HG02763 (cell line): ENCODE measurements around the gene NIT2.

Experiments
- ATAC-seq: cut with Tn5 transposase; IDR thresholded peaks from one replicate; pipeline ENCODE4 v1.9.1; 2021; ENCODE audit warnings: mild to moderate bottlenecking, moderate library complexity; ENCODE audit not compliant: unreplicated experiment

The NIT2 gene

GRCh38 chr3:100395679-100396431, 61.3 kb downstream of the NIT2 start:
- ATAC-seq: no peak

- ATAC-seq: no peak
Observed at GRCh38 chr3:100396967-100397366, 62.4 kb downstream of the NIT2 start.

- ATAC-seq: no peak
Observed at GRCh38 chr3:100399341-100400071, 64.9 kb downstream of the NIT2 start.

- ATAC-seq: peak; percentile 2
Observed at GRCh38 chr3:100400419-100400779, 65.8 kb downstream of the NIT2 start.

DNA sequence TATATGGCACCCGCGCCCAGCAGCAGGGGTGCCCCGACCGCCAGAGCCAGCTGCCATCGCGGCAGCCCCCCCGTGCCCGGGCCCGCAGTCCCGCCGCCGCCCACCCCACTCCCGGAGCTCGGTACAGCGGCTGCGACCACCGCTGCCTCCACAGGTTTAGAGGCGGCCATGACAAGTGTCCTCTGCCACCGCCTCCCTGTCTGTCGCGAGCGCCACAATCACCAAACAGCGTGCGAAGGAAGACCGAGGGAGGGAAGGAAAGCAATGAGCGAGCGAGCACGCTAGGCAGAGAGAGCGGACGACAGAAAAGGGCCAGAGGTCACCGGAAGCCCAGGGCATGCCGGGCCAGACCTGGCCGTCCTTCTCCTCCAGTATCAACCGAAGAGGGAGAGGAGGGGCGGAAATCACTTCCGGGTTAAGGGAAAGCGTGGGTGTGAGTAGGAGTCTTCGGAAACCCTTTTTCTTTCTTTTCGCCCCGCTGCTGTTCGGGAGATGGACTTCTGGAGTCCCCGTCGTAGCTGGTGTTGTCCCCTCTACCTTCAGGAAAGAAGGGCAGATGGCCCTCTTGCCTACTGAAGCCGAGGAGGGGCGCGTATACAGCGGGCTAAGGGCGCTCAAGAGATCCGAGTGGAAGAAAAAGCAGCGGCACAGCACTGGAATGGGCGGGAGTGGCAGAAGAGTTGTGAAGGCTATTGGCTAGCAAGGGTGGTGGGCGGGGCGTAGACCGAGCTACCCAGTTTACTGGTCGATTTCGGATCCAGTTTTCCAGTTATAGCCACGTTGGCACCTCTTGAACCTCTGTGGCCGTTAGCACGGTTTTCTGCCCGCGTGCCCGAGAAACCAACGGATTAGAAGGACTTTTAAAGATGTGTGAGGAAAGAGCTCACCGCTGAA, 66.5 kb downstream of the NIT2 start, which contains the start of the genes LNP1 and TOMM70:
TSS of gene LNP1 (plus strand) at position 760 of the 894 bp plus-strand sequence. CDS start 28,191 bp downstream, outside the sequence.
TSS of gene TOMM70 (minus strand) at position 310 of the 894 bp plus-strand sequence. CDS start at position 170, 140 bp downstream.
- ATAC-seq: peak; percentile 93

DNA sequence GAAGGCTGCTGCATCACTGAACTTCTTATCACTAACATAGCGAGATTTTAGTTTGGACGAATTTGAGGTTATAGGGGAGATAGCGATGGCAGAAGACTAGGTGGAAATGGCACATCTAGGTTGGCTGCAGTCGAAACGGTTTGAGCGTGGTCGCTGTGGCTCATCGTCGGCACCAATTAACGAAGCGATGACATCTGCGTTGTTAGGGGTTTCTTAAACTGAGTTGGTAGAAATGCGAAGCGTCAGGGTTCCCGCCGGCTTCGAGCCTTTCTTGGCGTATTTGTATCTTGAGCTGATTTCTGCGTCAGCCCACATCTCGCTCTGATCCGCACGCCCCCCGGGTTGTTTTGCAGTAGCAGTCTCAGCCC, 67.1 kb downstream of the NIT2 start:
- ATAC-seq: peak; percentile 8

- ATAC-seq: no peak
Observed at GRCh38 chr3:100402256-100402655, 67.7 kb downstream of the NIT2 start.

DNA sequence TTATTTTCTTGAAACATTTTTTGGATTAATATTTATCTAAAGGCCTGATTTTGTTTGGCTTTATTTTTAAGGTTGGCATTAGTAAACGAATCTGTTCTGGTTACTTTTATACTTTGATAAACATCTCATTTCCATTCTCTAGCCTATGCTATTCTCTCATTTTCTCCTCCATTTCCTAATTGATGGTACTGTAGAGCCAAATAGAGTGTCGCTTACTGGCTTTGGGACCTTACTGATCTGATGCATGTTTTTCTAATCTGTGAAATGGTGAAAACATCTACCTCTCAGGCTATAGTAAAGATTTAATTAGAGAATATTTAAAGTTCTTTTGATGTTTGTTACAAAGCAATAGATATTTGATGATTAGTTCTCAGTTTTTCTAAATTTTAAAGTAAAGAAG, 68.3 kb downstream of the NIT2 start:
- no peak for ATAC-seq

DNA sequence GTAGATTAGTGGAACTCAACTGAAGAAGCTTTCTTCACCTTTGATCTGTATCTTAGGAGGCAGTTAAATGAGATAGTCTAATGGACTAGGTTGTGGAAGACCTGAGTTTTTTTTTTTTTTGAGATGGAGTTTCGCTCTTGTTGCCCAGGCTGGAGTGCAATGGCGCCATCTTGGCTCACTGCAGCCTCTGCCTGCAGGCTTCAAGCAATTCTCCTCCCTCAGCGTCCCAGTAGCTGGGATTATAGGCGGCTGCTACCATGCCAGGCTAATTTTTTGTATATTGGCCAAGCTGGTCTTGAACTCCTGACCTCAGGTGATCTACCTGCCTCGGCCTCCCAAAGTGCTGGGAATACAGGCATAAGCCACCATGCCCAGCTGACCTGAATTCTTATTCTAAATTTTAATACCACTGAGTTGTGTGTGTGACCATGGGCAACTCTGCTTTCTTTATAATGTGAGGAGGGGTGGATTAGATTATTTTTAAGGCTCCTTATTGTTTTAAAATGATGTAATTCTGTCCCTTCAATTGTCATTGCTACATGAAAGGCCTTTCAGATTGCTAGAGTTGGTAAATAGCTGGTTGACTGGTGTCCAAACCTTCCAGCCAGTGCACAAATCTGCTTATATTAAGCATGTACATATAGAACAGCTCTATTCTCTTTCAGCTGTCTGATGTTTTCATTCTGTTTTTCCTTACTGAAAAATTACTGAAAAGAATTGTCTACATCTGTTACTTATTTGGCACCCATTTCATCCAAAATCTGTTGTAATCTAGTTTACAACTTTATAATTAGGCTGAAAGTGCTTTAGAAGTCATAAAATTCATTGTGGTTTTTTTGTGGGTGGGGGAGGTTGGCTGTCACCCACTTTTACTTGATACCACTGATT, 69.0 kb downstream of the NIT2 start:
- no peak for ATAC-seq

GRCh38 chr3:100404250-100404548, 69.6 kb downstream of the NIT2 start:
- no peak for ATAC-seq

GRCh38 chr3:100407164-100407563, 72.6 kb downstream of the NIT2 start:
- ATAC-seq: no peak

- no peak for ATAC-seq
Observed at GRCh38 chr3:100407977-100408532, 73.5 kb downstream of the NIT2 start.
